SJSA1 (cell line): ENCODE data around the gene WNT3. TPM values are rescaled to one million over a fixed set of nuclear protein-coding genes. Genes with fewer than 3 reads are reported as not detected.

Source experiments
- DNase-seq, 2 experiments: peaks; one replicate each; pipeline ENCODE4 v3.0.0-alpha.2; 2015 to 2020; ENCODE audit warnings: low spot score in 2 of 2, low read depth in 1 of 2
- H3K27ac ChIP-seq: fragments of 250-450 bp; sonication (Bioruptor Pico); 2 replicates; pipeline ENCODE4 v1.5.1; 2020; ENCODE audit warnings: mild to moderate bottlenecking, moderate library complexity
- H3K27me3 ChIP-seq: fragments of 250-450 bp; sonication (Bioruptor Pico); replicated peaks from 2 replicates; pipeline ENCODE4 v1.5.1; 2020; ENCODE audit warnings: mild to moderate bottlenecking, moderate library complexity
- H3K36me3 ChIP-seq: fragments of 250-450 bp; sonication (Bioruptor Pico); 2 replicates; pipeline ENCODE4 v1.5.1; 2020; ENCODE audit warnings: mild to moderate bottlenecking
- H3K4me1 ChIP-seq: fragments of 250-450 bp; sonication (Bioruptor Pico); replicated peaks from 2 replicates; pipeline ENCODE4 v1.6.1; 2021; ENCODE audit warnings: mild to moderate bottlenecking
- H3K4me3 ChIP-seq: fragments of 250-450 bp; sonication (Bioruptor Pico); 2 replicates; pipeline ENCODE4 v1.5.1; 2020; ENCODE audit warnings: mild to moderate bottlenecking
- H3K9me3 ChIP-seq: fragments of 250-450 bp; sonication (Bioruptor Pico); replicated peaks from 2 replicates; pipeline ENCODE4 v1.5.1; 2020; ENCODE audit warnings: mild to moderate bottlenecking
- total RNA-seq: library from RNA; depleted of rRNA; stranded (reverse); fragments of >200 nt; shearing (Covaris generic); gene quantifications from 2 replicates; pipeline ENCODE4 v1.2.3, GENCODE V29; 2014; rRNA removed

Gene WNT3, protein sequence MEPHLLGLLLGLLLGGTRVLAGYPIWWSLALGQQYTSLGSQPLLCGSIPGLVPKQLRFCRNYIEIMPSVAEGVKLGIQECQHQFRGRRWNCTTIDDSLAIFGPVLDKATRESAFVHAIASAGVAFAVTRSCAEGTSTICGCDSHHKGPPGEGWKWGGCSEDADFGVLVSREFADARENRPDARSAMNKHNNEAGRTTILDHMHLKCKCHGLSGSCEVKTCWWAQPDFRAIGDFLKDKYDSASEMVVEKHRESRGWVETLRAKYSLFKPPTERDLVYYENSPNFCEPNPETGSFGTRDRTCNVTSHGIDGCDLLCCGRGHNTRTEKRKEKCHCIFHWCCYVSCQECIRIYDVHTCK
- total RNA-seq = 1.8 and 4.0 TPM in 2 replicates

DNA sequence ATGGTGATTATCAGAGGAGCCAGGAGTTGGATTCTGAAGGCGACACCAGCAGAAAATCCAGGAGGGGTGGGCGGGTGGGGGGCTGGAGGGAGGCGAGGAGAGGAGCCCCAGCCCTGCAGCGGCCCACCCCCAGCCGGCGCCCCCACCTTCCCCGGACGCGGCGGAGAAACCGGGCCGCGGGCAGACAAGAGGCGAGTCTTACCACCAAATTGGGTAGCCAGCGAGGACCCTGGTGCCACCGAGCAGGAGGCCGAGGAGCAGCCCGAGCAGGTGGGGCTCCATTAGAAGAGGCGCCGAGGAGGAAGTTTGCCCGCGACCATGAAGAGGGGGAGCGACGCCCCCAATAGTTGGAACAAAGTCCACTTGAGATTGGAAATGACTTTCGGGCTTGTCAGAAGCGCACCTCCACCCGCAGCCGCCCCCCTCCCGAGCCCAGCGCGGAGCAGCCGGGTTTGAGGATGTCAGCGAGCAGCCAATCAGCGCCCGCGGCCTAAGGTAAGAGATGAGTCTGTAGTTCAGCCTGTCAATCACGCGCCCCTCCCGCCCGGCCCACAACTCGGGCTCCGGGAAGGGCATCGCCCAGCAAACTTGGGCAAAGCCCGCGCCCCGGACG is at the start of gene WNT3:
Gene WNT3, minus strand, starts transcription at position 377 of the 613 bp plus-strand sequence. Its CDS starts 95 bp downstream, at position 282.
- no peak for DNase-seq
- Histone ChIP-seq H3K4me3 (no peak within 1 kb of the TSS), H3K9me3 (0 out of 2 replicates have a peak, but pooled peaks cover 6% of the 10 kb centered on the region), H3K36me3 (0 out of 2 replicates have a peak, but pooled peaks cover 5% of the 10 kb centered on the region), H3K4me1 (peaks cover 12% of the 10 kb centered on the region), H3K27me3 (peaks cover 83% of the 10 kb centered on the region), H3K27ac (no peak within 1 kb of the TSS)

DNA sequence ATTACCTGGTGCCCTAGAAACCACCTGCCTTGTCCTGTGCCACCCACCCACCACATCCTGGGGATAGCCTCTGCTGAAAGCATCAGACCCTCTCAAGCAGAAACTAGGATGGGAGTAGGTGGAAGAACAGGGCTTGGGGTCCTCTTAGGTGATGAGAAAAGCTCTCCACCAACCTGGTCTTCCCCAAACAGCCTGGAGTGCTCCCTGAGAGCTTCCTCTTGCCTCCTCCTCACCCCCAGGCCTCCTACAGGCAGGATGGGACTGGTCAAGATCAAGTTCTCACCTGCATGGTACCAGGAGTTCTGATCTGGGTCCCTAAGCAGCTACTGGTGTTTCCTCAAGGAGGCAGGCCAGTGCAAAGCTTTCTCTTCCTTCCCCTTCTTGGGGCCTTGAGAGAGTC is 48.3 kb upstream of the WNT3 start:
- no peak overlapping the region for H3K4me3 ChIP-seq
- no peaks in the 10 kb centered on the region for H3K9me3 ChIP-seq
- no peak for DNase-seq

DNA sequence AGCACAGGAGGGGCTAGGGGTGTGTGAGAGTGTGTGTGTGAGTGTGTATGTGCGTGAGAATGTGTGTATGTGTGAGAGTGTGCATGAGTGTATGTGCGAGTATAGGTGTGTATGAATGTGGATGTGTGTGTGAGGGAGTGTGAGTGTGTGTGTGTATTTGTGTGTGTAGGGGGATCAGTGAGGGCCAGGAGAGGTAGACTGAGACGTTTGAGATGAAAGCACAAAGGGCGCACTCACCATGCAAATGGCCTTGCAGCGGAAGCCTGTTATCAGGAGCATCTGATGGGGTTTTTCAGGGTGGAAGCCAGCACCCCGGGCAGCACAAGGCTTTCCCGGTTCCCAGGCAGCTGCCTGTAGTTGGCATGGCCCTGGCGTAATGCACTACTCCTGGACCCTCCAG is 47.8 kb upstream of the WNT3 start:
- Histone ChIP-seq H3K27ac (no peak overlapping the region), H3K4me3 (no peak overlapping the region), H3K9me3 (no peaks in the 10 kb centered on the region), H3K4me1 (no peaks in the 10 kb centered on the region), H3K36me3 (no peaks in the 10 kb centered on the region), H3K27me3 (peaks cover 17% of the 10 kb centered on the region)
- no peak for DNase-seq

More for the DNA sequence above, 48.3 kb upstream of the WNT3 start:
- Histone ChIP-seq H3K4me1 (no peaks in the 10 kb centered on the region), H3K27me3 (peaks cover 17% of the 10 kb centered on the region), H3K36me3 (no peaks in the 10 kb centered on the region), H3K27ac (no peak overlapping the region)

DNA sequence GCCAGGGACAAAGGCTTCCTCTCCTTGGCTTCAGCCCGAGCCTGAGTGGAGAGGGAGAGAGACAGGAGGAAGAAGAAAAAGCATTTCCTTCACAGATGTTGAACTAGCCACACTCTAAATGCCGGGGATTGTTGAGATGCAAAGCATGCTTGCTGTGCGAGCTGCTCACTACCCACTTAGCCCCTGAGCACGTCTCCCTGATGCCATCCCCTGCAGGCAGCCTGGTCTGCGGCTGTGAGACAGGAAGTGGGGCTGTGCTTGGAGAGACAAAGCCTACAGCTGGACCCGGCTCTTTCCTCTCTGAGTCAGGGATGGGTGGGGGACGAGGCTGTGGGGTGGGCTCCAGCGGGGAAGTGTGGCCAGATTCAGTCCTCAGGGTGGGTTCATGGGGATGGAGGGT is 46.6 kb upstream of the WNT3 start:
- no peak overlapping the region for H3K27ac ChIP-seq
- H3K4me1 ChIP-seq = no peaks in the 10 kb centered on the region
- no peak for DNase-seq
- no peaks in the 10 kb centered on the region for H3K36me3 ChIP-seq
- H3K27me3 ChIP-seq = peaks cover 24% of the 10 kb centered on the region
- H3K9me3 ChIP-seq = no peaks in the 10 kb centered on the region
- no peak overlapping the region for H3K4me3 ChIP-seq

DNA sequence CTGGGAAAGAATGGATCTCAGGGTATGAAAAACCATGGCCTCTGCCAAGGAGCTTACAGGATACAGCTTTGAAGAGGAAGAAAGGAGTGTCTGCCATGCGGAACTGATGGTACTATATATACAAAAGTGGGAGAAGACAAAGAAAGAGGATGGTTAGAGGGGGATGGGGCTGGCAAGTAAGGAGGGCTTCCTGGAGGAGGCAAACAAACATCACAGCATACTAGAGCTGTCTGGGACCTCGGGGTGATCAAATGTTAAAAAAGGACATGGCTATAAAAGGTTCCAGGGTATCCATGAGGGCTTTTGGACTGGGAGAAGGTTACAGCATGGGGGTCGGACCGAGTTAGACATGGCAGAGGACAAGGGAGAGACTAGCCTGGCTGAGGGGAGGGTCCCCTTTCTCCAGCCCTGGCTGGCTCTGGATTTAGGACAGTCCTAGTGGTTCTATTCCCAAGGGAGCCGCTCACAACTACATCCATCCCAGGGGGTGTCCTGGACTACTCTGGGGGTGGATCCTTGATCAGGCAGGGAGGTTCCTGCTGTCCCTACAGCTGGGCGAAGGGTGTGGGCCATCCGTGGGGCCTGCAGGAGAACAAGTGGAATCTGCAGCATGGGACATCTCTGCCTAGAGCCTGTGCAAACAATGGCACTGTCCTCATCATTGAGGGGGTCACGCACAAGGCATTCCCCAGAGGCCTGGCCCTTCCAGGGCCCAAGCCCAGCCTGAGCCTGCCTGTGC is 45.1 kb upstream of the WNT3 start:
- H3K27ac ChIP-seq = no peak overlapping the region
- H3K4me3 ChIP-seq = no peak overlapping the region
- H3K36me3 ChIP-seq = no peaks in the 10 kb centered on the region
- DNase-seq = no peak
- peaks cover 26% of the 10 kb centered on the region for H3K27me3 ChIP-seq
- no peaks in the 10 kb centered on the region for H3K4me1 ChIP-seq
- no peaks in the 10 kb centered on the region for H3K9me3 ChIP-seq

DNA sequence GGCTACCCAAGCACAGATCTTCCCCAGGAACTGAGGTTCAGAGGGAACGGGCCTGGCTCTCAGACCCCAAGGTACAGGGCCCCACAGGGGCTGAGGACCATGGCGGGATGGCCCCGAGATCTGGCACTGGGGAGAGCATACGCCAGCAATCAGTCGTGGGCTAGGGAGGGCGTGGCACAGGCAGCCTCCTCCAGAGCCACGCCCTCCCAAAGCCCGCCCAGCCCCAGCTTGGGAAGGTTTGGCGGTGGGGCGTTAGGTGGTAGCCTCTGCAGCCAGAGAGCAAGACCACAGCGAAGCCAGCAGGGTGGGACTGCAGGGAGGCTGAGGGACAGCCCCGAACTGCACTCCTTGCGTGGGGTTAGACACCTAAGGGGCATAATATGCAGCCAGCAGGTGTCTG is 44.5 kb upstream of the WNT3 start:
- Histone ChIP-seq H3K4me1 (no peaks in the 10 kb centered on the region), H3K27ac (no peak overlapping the region), H3K27me3 (peaks cover 31% of the 10 kb centered on the region), H3K9me3 (no peaks in the 10 kb centered on the region), H3K36me3 (no peaks in the 10 kb centered on the region), H3K4me3 (no peak overlapping the region)
- no peak for DNase-seq

DNA sequence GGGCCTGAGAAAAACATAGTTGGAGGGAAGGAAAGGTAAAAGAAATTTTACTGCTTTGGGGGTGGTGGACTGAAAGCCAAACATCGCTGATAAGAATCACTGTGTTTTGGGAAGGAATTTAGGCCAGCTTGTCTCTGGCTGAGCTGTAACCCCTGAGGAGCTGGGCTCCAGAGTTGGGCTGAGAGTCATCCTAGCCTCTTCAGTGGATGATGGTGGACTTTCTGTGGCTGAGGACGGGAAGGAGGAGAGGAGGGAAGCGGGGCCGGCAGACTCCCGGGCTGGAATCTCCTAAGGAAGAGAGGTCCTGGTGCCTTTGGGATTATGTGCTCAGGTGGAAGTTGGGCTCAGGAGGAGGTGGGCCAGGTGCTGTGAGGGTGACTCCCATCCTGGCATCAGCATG is 41.5 kb upstream of the WNT3 start:
- no peaks in the 10 kb centered on the region for H3K36me3 ChIP-seq
- H3K27ac ChIP-seq = no peak overlapping the region
- H3K27me3 ChIP-seq = peaks cover 50% of the 10 kb centered on the region
- H3K9me3 ChIP-seq = no peaks in the 10 kb centered on the region
- H3K4me3 ChIP-seq = no peak overlapping the region
- DNase-seq = no peak
- H3K4me1 ChIP-seq = no peaks in the 10 kb centered on the region

DNA sequence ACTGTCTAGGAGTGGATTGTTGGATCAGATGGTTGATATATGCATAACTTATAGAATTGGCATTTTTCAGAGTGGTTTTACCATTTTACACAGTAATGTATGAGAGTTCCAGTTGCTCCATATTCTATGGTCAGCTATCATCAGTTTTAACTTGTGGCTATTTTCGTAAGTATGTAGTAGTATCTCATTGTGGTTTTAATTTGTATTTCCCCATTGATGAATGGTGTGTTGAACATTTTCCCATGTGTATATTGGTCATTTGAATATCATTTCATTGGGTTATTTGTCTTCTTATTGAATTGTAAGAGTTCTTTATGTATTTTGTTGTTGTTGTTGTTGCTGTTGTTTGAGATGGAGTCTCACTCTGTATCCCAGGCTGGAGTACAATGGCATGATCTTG is 39.1 kb upstream of the WNT3 start:
- H3K27me3 ChIP-seq = peaks cover 60% of the 10 kb centered on the region
- no peak for DNase-seq
- no peaks in the 10 kb centered on the region for H3K9me3 ChIP-seq
- H3K4me3 ChIP-seq = no peak overlapping the region
- H3K4me1 ChIP-seq = no peaks in the 10 kb centered on the region
- no peaks in the 10 kb centered on the region for H3K36me3 ChIP-seq
- no peak overlapping the region for H3K27ac ChIP-seq

DNA sequence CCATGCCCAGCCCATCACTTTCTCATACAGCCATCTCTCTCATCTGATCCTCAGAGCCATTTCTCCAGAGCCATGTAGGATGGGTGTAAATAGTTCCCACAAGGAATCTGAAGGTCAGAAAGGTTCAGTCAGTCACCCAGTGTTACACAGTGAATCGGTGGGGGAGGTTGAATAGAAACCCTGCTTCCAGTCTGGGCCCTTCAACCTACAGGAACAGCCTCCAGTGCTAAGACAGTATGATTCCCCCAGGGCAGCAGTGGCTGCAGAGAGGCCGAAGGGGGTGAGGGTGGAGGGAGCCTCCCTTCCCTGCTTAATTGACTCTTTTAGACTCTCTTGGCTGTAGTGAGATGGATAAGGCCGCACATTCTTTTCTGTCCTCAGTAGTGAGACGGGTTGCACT is 36.5 kb upstream of the WNT3 start:
- Histone ChIP-seq H3K27me3 (peaks cover 74% of the 10 kb centered on the region), H3K9me3 (no peaks in the 10 kb centered on the region), H3K27ac (no peak overlapping the region), H3K36me3 (no peaks in the 10 kb centered on the region; the same call in 1 of the 2 replicates), H3K4me3 (no peak overlapping the region), H3K4me1 (peaks cover 9% of the 10 kb centered on the region)
- DNase-seq = no peak

DNA sequence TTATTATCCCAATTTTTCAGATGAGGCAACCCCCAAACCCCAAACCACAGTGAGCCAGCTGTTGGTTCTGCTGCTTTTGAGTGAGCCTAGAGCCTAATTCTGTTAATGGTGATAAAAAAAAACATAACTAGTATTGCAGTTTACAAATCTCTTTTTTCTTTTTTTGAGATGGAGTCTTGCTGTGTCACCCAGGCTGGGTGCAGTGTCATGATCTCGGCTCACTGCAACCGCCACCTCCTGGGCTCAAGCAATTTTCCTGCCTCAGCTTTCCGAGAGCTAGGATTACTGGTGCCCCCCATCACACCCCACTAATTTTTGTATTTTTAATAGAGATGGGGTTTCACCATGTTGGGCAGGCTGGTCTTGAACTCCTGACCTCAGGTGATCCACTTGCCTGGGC is 36.0 kb upstream of the WNT3 start:
- H3K27me3 ChIP-seq = peaks cover 78% of the 10 kb centered on the region
- H3K27ac ChIP-seq = no peak overlapping the region
- no peak for DNase-seq
- H3K4me3 ChIP-seq = no peak overlapping the region
- no peaks in the 10 kb centered on the region; the same call in 1 of the 2 replicates for H3K36me3 ChIP-seq
- H3K4me1 ChIP-seq = peaks cover 9% of the 10 kb centered on the region
- H3K9me3 ChIP-seq = no peaks in the 10 kb centered on the region

DNA sequence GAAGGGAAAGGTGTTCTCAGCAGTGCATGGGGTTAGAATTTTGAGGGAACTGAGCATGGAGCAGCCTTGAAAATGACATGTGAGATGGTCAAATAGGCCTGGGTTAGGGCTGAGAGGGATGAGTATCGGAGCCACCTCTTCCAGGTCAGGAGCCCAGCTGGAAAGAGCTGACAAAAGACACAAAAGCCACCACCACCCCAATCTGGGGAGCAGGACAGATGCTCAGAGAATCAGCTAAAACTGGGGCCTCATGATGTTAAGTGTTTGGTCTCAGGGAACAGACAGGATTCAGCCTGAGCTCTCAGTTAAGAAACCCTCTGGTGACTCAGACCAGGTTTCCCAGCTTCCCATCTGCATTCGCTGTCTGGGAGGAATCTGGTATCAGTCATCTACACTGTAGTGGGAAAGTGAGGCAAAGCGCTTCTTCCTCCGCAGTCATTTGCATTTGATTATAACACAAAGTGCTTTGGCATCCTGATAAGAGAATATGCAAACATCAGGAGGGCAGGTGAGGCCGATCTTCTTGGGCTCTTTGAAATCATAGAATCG is 35.5 kb upstream of the WNT3 start:
- no peaks in the 10 kb centered on the region; the same call in 1 of the 2 replicates for H3K36me3 ChIP-seq
- H3K9me3 ChIP-seq = no peaks in the 10 kb centered on the region
- peaks cover 9% of the 10 kb centered on the region for H3K4me1 ChIP-seq
- H3K27me3 ChIP-seq = peaks cover 79% of the 10 kb centered on the region
- no peak overlapping the region for H3K4me3 ChIP-seq
- H3K27ac ChIP-seq = no peak overlapping the region
- no peak for DNase-seq

DNA sequence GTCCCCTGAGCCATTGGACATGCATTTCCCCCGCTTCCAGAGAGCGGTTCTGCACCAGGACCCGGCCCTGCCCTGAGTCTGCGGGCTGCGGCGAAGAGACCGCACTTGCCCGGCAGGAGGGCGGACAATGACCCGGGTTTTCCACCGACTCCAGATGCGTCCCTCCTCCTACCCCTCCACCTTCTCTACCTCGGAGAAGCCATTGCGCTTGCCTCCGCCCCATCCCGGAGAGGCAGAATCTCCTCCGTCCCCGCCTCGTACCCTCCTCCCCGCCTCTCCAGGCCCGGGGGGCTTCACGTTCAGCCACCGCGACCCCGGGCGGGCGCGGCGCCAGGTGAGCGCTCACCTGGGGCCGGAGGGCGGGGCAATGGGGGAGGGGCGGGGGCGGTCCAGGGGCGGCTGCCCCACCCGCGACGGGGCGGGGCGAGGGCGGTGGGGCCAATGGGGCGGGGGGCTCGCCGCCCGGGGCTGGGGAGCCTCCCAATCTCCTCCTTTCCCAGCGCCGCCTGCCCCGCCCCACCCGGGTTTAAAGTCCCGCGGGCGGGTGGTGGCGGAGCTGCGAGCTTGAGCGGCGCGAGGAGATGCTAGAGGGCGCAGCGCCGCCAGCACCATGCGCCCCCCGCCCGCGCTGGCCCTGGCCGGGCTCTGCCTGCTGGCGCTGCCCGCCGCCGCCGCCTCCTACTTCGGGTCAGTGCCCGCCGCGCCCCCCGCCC is 32.7 kb upstream of the WNT3 start, which contains the start of gene WNT9B:
Gene WNT9B, plus strand, starts transcription at position 555 of the 713 bp plus-strand sequence. Its CDS starts 56 bp downstream, at position 611.
- Histone ChIP-seq H3K9me3 (no peaks in the 10 kb centered on the region), H3K27me3 (peaks cover 88% of the 10 kb centered on the region), H3K4me1 (peaks cover 9% of the 10 kb centered on the region), H3K4me3 (no peak within 1 kb of the TSS), H3K27ac (no peak within 1 kb of the TSS), H3K36me3 (no peaks in the 10 kb centered on the region; the same call in 1 of the 2 replicates)
- DNase-seq = no peak

DNA sequence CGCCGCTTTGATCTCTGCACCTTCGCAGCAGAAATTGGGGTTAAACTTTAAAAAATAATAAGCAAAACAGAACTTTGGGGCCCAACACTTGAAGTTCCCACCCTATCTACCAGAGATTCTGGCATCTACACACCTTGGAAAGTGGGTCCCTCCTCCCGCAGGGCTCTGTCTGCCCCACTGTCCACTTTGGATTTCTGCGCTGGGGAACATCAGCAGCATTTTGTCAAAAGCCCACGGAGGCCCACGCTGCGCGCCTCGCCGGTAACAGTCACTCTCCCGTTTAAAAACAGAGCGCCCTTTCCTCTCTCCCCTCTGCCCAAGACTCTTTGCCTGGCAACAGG is 32.2 kb upstream of the WNT3 start:
- H3K9me3 ChIP-seq = no peaks in the 10 kb centered on the region
- H3K4me1 ChIP-seq = peaks cover 9% of the 10 kb centered on the region
- H3K27me3 ChIP-seq = peaks cover 88% of the 10 kb centered on the region
- no peak for DNase-seq
- H3K27ac ChIP-seq = no peak overlapping the region
- H3K4me3 ChIP-seq = no peak overlapping the region
- no peaks in the 10 kb centered on the region; the same call in 1 of the 2 replicates for H3K36me3 ChIP-seq
